Lower leg skin (tissue), 4 donors: ENCODE data around the gene SFMBT1. TPM values are rescaled to one million over a fixed set of nuclear protein-coding genes. Genes with fewer than 3 reads are reported as not detected.

Source experiments
- DNase-seq, 2 donors: peaks; one replicate each; pipeline ENCODE4 v3.0.0-alpha.2; 2019; ENCODE audit warnings: low spot score in 2 of 2
- H3K4me3 ChIP-seq: fragments of 200-600 bp; sonication (generic); 2 replicates; pipeline ENCODE4 v1.5.1; 2017; ENCODE audit warnings: mild to moderate bottlenecking, low read depth; ENCODE audit not compliant: poor library complexity, severe bottlenecking
- POLR2A ChIP-seq, 2 donors: fragments of 450-650 bp; IDR thresholded peaks; one replicate each; pipeline ENCODE4 v1.6.1; 2016 to 2017; ENCODE audit warnings: antibody characterized with exemption in 2 of 2, mild to moderate bottlenecking in 1 of 2, moderate library complexity in 1 of 2
- WGBS, 2 donors: methylation state at CpG; one replicate each; pipeline ENCODE4 v1.1.5; 2018; 5-methylcytosine and 5-hydroxymethylcytosine counted together
- intact Hi-C: fragments of 100-400 bp; cut with DNase I; formaldehyde crosslinking; loops from one replicate; pipeline ENCODE4 v1.15.0; 2023; ENCODE audit warnings: low total_unique reads
- total RNA-seq, 4 donors: library from RNA; depleted of rRNA; stranded (reverse); fragments of >200 nt; gene quantifications; one replicate each; pipeline ENCODE4 v1.1.0, GENCODE V29; 2016
- TF ChIP-seq, protein P1 (sequence below), 3 donors: fragments of 450-650 bp; IDR thresholded peaks; one replicate each; pipeline ENCODE4 v1.5.1; 2016; ENCODE audit warnings: antibody characterized with exemption in 3 of 3, mild to moderate bottlenecking in 3 of 3, moderate library complexity in 2 of 3

Gene SFMBT1
- total RNA-seq, 4 donors from 2014 or later: 9.5 to 24.3 (median 14.4) TPM

DNA sequence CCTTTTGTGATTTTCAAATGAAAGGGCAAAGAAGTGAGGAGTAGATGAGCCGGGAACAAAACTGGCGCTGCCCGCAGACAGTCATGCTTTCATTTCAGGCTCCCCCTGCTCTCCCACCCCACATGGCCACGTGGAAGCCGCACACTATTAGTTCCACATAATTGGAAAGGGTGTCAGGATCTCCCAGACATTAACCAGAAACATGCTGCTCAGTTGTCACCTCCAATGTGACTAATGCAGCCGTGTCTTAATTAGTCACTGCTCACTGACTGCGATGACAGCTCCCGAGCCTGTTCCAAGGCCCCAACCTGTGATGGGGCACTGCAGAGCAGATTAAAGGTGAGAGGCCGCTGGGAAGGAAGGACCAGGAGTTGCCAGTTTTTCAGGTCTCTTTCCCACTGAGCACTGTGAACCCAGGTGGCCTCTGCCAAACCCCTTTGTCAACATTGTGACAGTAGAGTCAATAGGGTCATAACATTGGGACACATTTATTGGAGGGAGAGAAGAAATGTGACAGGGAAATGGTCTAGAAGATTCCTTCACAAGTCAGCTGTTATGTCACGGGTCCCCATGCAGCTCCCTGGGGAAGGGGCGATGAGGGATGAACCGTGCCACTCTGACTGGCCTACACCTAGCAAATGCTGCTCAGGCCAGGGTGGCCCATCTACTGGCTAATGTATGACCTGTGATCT is 38.6 kb upstream of the SFMBT1 start:
- intact Hi-C loops: no loop called here
- 60 to 67% methylated on average over 12 of the region's 12 CpGs for WGBS, 2 donors

DNA sequence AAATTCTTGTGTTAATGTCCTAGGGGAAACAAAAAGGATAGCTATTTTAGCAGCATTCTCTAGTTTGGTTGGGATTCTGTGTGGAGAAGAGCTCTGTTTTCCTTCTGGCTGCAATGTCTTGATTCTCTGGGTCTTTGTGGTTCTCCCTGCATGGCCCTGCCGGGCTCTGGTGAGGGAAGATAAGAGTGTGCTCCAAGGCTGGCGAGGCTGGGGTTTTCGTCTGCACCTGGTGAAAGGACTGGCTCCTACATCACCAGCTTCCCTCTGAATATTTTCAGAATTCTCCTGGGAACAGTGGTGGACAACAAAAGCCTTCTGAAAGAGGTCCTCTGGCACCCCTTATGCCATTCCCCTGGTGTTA is 38.1 kb upstream of the SFMBT1 start:
- DNase-seq: no peak
- WGBS, 2 donors: 60 to 64% methylated on average over 3 of the region's 3 CpGs
- no peak overlapping the region for H3K4me3 ChIP-seq
- TF ChIP-seq POLR2A (IDR thresholded peaks at IDR 0.05): no peak
- TF ChIP-seq, protein P1, sequence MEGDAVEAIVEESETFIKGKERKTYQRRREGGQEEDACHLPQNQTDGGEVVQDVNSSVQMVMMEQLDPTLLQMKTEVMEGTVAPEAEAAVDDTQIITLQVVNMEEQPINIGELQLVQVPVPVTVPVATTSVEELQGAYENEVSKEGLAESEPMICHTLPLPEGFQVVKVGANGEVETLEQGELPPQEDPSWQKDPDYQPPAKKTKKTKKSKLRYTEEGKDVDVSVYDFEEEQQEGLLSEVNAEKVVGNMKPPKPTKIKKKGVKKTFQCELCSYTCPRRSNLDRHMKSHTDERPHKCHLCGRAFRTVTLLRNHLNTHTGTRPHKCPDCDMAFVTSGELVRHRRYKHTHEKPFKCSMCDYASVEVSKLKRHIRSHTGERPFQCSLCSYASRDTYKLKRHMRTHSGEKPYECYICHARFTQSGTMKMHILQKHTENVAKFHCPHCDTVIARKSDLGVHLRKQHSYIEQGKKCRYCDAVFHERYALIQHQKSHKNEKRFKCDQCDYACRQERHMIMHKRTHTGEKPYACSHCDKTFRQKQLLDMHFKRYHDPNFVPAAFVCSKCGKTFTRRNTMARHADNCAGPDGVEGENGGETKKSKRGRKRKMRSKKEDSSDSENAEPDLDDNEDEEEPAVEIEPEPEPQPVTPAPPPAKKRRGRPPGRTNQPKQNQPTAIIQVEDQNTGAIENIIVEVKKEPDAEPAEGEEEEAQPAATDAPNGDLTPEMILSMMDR (IDR thresholded peaks at IDR 0.05): no peak
- intact Hi-C loops: no loop called here

More for the DNA sequence above, 38.6 kb upstream of the SFMBT1 start:
- H3K4me3 ChIP-seq: no peak overlapping the region
- TF ChIP-seq, protein P1 (IDR thresholded peaks at IDR 0.05): no peak
- no peak for TF ChIP-seq POLR2A (IDR thresholded peaks at IDR 0.05)
- peak in 1 of 2 donors; percentile 75 for DNase-seq

DNA sequence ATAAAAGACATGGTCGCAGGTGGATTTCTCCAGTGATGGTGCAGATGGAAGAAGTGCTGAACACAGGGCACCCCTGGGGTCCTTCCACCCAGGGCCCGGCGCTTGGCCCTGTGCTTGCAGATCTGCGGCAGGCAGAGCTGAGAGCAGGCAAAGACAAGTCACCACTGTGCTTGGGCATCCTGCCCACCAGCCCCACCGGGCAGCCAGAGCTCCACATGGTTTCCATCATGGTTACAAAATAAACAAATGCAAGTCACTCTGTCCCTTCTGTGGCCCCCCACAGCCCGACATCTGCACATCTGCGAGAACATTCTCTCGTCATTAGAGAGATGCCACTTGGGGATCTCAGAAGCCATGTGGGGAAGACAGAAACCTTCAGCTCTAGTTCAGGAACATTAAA is 37.6 kb upstream of the SFMBT1 start:
- DNase-seq: peak in 1 of 2 donors; percentile 89
- intact Hi-C loops: no loop called here
- no peak overlapping the region for H3K4me3 ChIP-seq
- TF ChIP-seq, protein P1 (IDR thresholded peaks at IDR 0.05): no peak
- TF ChIP-seq POLR2A (IDR thresholded peaks at IDR 0.05): no peak
- WGBS, 2 donors: 33 to 35% methylated on average over 8 of the region's 8 CpGs

DNA sequence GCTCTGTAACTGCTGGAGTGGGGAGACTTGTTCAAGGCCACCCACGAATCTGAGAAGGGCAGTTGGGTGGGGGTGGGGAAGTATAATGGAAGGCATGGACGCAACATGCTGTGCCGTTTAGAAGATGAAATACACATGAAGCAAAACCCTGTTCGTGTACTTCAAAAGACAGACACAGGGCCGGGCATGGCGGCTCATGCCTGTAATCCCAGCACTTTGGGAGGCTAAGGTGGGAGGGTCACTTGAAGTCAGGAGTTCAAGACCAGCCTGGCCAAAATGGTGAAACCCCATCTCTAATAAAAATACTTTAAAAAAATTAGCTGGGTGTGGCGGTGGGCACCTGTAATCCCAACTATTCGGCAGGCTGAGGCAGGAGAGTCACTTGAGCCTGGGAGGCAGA is 36.9 kb upstream of the SFMBT1 start:
- intact Hi-C loops: no loop called here
- DNase-seq: peak in 1 of 2 donors; percentile 42
- 81 to 84% methylated on average over 8 of the region's 8 CpGs for WGBS, 2 donors
- TF ChIP-seq POLR2A (IDR thresholded peaks at IDR 0.05): no peak
- TF ChIP-seq, protein P1 (IDR thresholded peaks at IDR 0.05): no peak
- no peak overlapping the region for H3K4me3 ChIP-seq

DNA sequence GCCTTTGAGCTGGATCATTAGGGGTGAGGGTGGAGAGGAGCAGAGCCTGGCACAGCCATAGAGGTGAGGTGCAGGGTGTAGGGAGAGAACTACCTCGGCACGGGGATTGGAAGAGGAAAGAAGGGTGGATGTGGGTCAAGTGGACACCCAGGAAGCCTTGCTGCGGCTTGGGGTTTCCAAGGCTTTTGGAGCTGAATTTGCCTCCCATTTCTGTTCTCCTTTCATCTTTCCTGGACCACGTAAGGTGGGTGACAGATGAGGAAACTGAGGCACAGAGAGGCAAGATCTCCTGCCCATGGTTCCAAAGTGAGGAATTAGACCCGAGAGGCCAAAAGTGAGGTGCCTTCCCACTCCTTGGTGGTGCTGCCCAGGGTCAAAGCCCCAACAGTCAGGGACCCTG is 35.4 kb upstream of the SFMBT1 start:
- TF ChIP-seq POLR2A (IDR thresholded peaks at IDR 0.05): no peak
- TF ChIP-seq, protein P1 (IDR thresholded peaks at IDR 0.05): no peak
- 87 to 89% methylated on average over 5 of the region's 5 CpGs for WGBS, 2 donors
- intact Hi-C loops: no loop called here
- H3K4me3 ChIP-seq: no peak overlapping the region
- DNase-seq: peak in 1 of 2 donors; percentile 59
